Astrocyte (in vitro differentiated cells and primary cell): ENCODE data around the gene MAP1B. TPM values are rescaled to one million over a fixed set of nuclear protein-coding genes. Genes with fewer than 3 reads are reported as not detected.
A peak's percentile ranks its signal among the peaks of the same experiment; 100 is the strongest.

Experiments
- DNase-seq: peaks from one replicate; pipeline ENCODE4 v3.0.0-alpha.2; 2010; ENCODE audit warnings: low read depth
- FAIRE-seq: peaks from 2 replicates; lab custom pipeline; 2011; peaks lifted over from hg19 to GRCh38; lab: Jason Lieb, UNC
- H2AFZ ChIP-seq: 2 replicates; pipeline ENCODE4 v1.6.0; 2012; ENCODE audit warnings: low read depth, low read length, inconsistent platforms
- H3K27ac ChIP-seq: 2 replicates; pipeline ENCODE4 v1.5.1; 2011; ENCODE audit warnings: low read depth, low read length, inconsistent platforms
- H3K27me3 ChIP-seq: 2 replicates; pipeline ENCODE4 v1.6.0; 2011; ENCODE audit warnings: low read length, inconsistent platforms; ENCODE audit not compliant: insufficient read depth
- H3K36me3 ChIP-seq: 2 replicates; pipeline ENCODE4 v1.5.1; 2011; ENCODE audit warnings: low read length, inconsistent platforms; ENCODE audit not compliant: insufficient read depth
- H3K4me1 ChIP-seq: 2 replicates; pipeline ENCODE4 v1.5.1; 2011; ENCODE audit warnings: low read length, inconsistent platforms; ENCODE audit not compliant: insufficient read depth
- H3K4me2 ChIP-seq: 2 replicates; pipeline ENCODE4 v1.6.0; 2012; ENCODE audit warnings: low read length, inconsistent platforms
- H3K4me3 ChIP-seq: 2 replicates; pipeline ENCODE4 v1.5.1; 2011; ENCODE audit warnings: low read depth, mild to moderate bottlenecking, low read length, inconsistent platforms; ENCODE audit not compliant: insufficient read depth
- H3K79me2 ChIP-seq: 2 replicates; pipeline ENCODE4 v1.6.0; 2012; ENCODE audit warnings: mild to moderate bottlenecking, low read length, inconsistent platforms; ENCODE audit not compliant: insufficient read depth
- H3K9ac ChIP-seq: 2 replicates; pipeline ENCODE4 v1.6.0; 2012; ENCODE audit warnings: mild to moderate bottlenecking, low read length, inconsistent platforms
- H3K9me3 ChIP-seq: 2 replicates; pipeline ENCODE4 v1.5.1; 2012; ENCODE audit warnings: low read depth, mild to moderate bottlenecking, low read length, inconsistent platforms; ENCODE audit not compliant: insufficient read depth
- H4K20me1 ChIP-seq: 2 replicates; pipeline ENCODE4 v1.6.0; 2012; ENCODE audit warnings: low read length, inconsistent platforms; ENCODE audit not compliant: insufficient read depth
- H3K27ac Mint-ChIP-seq: one replicate; pipeline ENCODE4 v1.8.0; 2021; ENCODE audit warnings: mild to moderate bottlenecking, mixed read lengths; ENCODE audit not compliant: unreplicated experiment
- H3K27me3 Mint-ChIP-seq: one replicate; pipeline ENCODE4 v1.8.0; 2021; ENCODE audit warnings: low read depth, mixed read lengths; ENCODE audit not compliant: unreplicated experiment
- H3K36me3 Mint-ChIP-seq: one replicate; pipeline ENCODE4 v1.8.0; 2021; ENCODE audit warnings: low read depth, mixed read lengths; ENCODE audit not compliant: unreplicated experiment
- H3K4me1 Mint-ChIP-seq: one replicate; pipeline ENCODE4 v1.8.0; 2021; ENCODE audit warnings: low read depth, mixed read lengths; ENCODE audit not compliant: unreplicated experiment
- H3K4me3 Mint-ChIP-seq: one replicate; pipeline ENCODE4 v1.8.0; 2021; ENCODE audit warnings: mild to moderate bottlenecking, moderate library complexity, mixed read lengths; ENCODE audit not compliant: unreplicated experiment
- H3K9me3 Mint-ChIP-seq: one replicate; pipeline ENCODE4 v1.8.0; 2021; ENCODE audit warnings: mild to moderate bottlenecking, mixed read lengths; ENCODE audit not compliant: unreplicated experiment
- EZH2 ChIP-seq: IDR thresholded peaks from 2 replicates; pipeline ENCODE4 v1.6.1; 2012; ENCODE audit warnings: mild to moderate bottlenecking, low read length, inconsistent platforms; ENCODE audit not compliant: insufficient read depth
- total RNA-seq: library from RNA; stranded (reverse); gene quantifications from 2 replicates; pipeline ENCODE4 v1.2.1, GENCODE V29; 2021
- TF ChIP-seq, protein P1 (sequence below): IDR thresholded peaks from 2 replicates; pipeline ENCODE4 v1.5.1; 2011; ENCODE audit warnings: low read depth, mild to moderate bottlenecking, inconsistent platforms, low read length, moderate library complexity; ENCODE audit not compliant: insufficient read depth

MAP1B gene
- total RNA-seq, 1 donor from 2014 or later: 476 TPM

DNA sequence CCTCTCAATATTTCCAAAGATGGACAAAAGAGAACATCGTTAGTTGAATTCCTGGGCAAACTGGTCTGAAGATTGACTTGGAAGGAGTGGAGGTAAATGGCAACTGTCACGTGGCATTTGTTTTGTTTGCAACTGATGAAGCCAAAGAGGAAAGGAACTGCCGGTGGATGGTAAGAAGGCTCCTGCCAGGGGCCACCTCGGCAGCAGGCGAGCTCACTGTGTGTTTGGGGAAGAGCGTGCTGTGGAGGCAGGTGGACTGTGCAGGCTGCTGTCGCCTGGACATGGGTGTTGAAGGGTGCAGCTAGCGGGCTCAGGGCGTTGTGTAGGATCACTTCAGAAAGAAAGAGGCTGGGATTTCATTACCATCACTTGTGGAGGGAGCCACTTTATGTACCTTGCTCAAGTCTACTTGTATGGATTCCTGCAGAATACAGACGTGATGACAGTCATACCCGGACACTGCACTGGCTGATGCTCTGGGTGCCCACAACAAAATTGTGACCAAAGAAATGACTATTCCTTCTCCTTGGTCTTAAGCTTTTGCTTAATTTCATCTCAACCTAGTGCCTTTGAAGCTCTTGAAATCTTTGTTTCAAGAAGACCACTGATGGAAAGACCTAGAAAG lies 72.7 kb downstream of the MAP1B start:
- Histone ChIP-seq H3K4me2 (peak overlapping the region; percentile 81), H2AFZ (no peak overlapping the region), H3K27me3 (no peaks in the 10 kb centered on the region), H3K9ac (peak overlapping the region; percentile 84), H4K20me1 (peaks cover 56% of the 10 kb centered on the region), H3K36me3 (peaks cover 20% of the 10 kb centered on the region), H3K4me3 (peak overlapping the region; percentile 31), H3K4me1 (peaks cover 44% of the 10 kb centered on the region), H3K27ac (peak overlapping the region; percentile 94), H3K9me3 (no peaks in the 10 kb centered on the region), H3K79me2 (peaks cover 88% of the 10 kb centered on the region)
- TF ChIP-seq EZH2: no peak
- TF ChIP-seq, protein P1, sequence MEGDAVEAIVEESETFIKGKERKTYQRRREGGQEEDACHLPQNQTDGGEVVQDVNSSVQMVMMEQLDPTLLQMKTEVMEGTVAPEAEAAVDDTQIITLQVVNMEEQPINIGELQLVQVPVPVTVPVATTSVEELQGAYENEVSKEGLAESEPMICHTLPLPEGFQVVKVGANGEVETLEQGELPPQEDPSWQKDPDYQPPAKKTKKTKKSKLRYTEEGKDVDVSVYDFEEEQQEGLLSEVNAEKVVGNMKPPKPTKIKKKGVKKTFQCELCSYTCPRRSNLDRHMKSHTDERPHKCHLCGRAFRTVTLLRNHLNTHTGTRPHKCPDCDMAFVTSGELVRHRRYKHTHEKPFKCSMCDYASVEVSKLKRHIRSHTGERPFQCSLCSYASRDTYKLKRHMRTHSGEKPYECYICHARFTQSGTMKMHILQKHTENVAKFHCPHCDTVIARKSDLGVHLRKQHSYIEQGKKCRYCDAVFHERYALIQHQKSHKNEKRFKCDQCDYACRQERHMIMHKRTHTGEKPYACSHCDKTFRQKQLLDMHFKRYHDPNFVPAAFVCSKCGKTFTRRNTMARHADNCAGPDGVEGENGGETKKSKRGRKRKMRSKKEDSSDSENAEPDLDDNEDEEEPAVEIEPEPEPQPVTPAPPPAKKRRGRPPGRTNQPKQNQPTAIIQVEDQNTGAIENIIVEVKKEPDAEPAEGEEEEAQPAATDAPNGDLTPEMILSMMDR: no peak
- DNase-seq: no peak
- Mint-ChIP-seq H3K27me3 (no peaks in the 10 kb centered on the region), H3K4me3 (no peak overlapping the region), H3K27ac (no peak overlapping the region), H3K9me3 (no peaks in the 10 kb centered on the region), H3K36me3 (peaks cover 29% of the 10 kb centered on the region), H3K4me1 (peaks cover 32% of the 10 kb centered on the region)
- no peak for FAIRE-seq

DNA sequence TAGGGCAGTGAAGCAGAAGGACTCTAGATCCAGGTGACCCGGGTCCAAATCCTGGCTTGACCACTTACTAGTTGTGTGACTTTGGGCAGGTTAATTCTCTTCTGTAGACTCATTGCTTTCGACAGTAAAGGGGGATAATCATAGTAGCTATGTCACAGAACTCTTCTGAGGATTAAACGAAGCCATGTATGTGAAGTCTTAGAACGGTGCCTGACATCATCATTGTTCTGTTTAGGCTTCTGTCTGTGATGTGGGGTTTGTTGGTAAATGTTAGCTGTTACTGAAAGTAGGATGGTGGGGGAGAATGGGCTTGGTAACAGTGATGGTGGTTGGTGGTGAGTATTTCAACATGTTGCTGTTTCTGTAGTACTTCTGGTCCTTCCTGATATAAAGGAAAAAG lies 73.7 kb downstream of the MAP1B start:
- peak overlapping the region; percentile 33 for H3K9ac ChIP-seq
- peaks cover 38% of the 10 kb centered on the region for H3K4me1 Mint-ChIP-seq

More for the DNA sequence above, 73.7 kb downstream of the MAP1B start:
- no peaks in the 10 kb centered on the region for H3K9me3 Mint-ChIP-seq
- Histone ChIP-seq H3K79me2 (peaks cover 87% of the 10 kb centered on the region), H2AFZ (no peak overlapping the region), H3K4me3 (no peak overlapping the region), H3K4me1 (peaks cover 47% of the 10 kb centered on the region), H3K4me2 (peak overlapping the region; percentile 81), H4K20me1 (peaks cover 62% of the 10 kb centered on the region), H3K27me3 (no peaks in the 10 kb centered on the region), H3K36me3 (peaks cover 26% of the 10 kb centered on the region), H3K9me3 (no peaks in the 10 kb centered on the region), H3K27ac (no peak overlapping the region)
- FAIRE-seq (no peak), DNase-seq (no peak)
- no peak overlapping the region for H3K4me3 Mint-ChIP-seq
- TF ChIP-seq, protein P1: no peak
- no peak for TF ChIP-seq EZH2
- H3K27ac Mint-ChIP-seq: no peak overlapping the region
- peaks cover 34% of the 10 kb centered on the region for H3K36me3 Mint-ChIP-seq
- no peaks in the 10 kb centered on the region for H3K27me3 Mint-ChIP-seq
